EH (cell line): ENCODE measurements around the gene TSHZ2.

Source experiments
- DNase-seq: peaks from one replicate; pipeline ENCODE4 v3.0.0-alpha.2; 2015; ENCODE audit warnings: low read depth

Gene TSHZ2

DNA sequence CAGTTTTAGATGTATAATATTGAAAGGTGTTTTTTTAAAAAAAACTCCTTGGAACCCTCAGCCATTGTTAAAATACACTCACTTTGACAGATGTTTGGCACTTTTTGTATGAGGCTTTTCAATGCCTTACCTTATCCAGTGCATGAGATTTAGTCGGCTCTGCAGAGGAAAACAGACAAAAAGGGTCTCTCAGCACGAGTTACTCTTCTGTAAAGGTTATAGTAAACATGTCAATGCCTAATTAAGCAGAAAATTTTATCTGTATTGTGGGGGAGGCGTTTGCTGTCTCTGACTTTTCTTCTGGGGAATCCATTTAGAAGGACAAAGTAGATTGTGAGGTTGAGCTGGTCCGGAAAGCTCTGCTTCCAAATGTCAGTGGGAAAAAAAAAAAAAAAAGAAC, 278.3 kb downstream of the TSHZ2 start:
- no peak for DNase-seq

DNA sequence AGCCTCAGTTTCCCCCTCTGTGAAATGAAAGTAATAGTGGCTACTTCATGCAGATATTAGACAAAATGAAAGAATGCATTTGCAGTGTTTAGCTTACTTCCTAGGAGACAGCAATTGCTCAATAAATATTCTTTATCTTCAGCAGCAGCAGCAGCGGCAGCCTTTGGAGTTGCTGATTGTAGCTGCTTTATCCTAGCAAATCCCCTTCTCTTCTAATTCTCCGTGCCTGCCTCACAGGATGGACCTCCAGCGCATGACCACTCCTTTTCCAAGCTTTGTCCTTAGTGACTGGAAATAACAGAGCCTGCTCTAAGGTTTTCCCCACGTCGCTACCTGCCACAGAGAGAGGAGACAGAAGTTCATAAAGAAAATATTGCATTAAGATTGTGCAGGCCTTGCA, 279.8 kb downstream of the TSHZ2 start:
- no peak for DNase-seq

DNA sequence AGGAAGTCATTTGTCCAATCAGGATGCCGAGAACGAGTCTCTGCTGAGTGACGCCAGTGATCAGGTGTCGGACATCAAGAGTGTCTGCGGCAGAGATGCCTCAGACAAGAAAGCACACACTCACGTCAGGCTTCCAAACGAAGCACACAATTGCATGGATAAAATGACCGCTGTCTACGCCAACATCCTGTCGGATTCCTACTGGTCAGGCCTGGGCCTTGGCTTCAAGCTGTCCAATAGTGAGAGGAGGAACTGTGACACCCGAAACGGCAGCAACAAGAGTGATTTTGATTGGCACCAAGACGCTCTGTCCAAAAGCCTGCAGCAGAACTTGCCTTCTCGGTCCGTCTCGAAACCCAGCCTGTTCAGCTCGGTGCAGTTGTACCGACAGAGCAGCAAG, 281.5 kb downstream of the TSHZ2 start:
- DNase-seq, result no peak

DNA sequence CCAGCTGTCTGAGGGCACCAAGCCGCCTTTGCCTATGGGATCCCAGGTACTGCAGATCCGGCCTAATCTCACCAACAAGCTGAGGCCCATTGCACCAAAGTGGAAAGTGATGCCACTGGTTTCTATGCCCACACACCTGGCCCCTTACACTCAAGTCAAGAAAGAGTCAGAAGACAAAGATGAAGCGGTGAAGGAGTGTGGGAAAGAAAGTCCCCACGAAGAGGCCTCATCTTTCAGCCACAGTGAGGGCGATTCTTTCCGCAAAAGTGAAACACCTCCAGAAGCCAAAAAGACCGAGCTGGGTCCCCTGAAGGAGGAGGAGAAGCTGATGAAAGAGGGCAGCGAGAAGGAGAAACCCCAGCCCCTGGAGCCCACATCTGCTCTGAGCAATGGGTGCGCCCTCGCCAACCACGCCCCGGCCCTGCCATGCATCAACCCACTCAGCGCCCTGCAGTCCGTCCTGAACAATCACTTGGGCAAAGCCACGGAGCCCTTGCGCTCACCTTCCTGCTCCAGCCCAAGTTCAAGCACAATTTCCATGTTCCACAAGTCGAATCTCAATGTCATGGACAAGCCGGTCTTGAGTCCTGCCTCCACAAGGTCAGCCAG, 283.0 kb downstream of the TSHZ2 start:
- no peak for DNase-seq

DNA sequence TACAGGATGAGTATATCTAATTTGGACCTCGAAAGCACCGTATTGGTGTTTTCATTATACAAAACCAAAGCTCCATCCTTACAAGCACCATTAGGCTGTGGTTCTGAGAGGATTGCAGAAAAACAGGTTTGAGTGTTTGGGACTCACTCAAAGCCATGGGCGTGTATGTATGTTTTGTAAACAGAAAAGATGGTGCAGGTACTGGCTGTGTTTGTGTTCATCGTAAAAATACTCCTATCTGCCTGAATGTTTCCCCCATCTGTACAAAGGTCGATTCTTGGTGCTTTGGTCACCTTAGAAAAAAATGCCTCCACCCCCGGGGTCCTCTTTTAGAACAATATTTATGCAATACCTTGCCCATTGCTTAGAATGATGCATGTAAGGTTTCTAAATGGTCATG, 286.6 kb downstream of the TSHZ2 start:
- no peak for DNase-seq

DNA sequence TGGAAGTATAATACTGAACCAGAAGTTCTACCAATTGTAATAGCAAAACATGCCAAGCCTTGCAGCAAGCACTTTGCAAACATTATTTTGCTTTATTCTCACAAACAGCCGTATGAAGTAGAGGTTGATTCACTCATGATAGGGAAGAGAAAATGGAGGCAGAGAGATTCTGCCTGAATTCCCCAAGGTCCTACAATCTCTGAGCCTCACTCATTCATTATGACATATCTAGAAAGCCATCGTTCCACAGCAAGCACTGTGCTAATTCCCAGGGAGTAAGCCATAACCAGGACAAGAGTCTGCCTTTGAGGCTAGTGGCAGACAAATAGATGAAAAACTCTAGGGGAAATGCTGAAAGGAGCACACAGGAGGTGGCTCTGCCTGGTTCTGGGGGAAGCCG, 288.0 kb downstream of the TSHZ2 start:
- DNase-seq, result no peak

DNA sequence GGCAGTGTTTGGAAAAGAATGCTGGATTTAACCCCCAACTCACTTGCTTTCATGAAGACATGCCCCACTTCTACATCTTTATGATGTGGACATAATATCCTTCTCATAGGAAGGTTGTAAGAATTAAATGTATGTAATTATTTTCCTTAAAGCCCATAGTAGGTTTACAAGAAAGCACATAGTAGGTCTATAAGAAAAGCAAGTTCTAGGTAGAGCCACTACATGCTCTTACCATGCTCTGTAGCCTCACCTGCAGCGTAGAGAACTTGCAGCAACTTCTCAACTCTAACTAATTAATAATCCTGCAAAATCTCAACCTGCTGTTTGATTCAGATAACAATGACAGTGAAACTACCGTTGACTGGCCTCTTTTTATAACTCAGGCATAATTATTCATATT, 288.4 kb downstream of the TSHZ2 start:
- no peak for DNase-seq

DNA sequence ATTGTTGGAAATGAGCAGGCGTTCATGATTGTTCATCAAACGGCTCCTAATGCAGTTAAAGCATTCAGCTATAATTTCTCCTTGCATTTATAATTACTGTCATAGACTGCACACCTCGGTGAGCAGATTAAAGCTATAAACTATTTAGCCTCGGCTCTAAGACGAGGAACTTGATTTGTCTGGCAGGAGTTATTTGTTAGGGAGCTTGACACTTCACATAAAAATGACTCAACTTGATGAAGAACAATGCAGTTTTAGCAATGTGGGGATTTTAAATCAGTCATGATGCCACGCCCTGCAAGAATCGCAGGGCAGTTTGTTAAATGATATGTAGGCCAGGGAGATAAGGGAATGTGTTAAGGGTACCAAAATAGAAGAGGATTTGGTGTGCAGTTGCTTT, 290.2 kb downstream of the TSHZ2 start:
- no peak for DNase-seq

DNA sequence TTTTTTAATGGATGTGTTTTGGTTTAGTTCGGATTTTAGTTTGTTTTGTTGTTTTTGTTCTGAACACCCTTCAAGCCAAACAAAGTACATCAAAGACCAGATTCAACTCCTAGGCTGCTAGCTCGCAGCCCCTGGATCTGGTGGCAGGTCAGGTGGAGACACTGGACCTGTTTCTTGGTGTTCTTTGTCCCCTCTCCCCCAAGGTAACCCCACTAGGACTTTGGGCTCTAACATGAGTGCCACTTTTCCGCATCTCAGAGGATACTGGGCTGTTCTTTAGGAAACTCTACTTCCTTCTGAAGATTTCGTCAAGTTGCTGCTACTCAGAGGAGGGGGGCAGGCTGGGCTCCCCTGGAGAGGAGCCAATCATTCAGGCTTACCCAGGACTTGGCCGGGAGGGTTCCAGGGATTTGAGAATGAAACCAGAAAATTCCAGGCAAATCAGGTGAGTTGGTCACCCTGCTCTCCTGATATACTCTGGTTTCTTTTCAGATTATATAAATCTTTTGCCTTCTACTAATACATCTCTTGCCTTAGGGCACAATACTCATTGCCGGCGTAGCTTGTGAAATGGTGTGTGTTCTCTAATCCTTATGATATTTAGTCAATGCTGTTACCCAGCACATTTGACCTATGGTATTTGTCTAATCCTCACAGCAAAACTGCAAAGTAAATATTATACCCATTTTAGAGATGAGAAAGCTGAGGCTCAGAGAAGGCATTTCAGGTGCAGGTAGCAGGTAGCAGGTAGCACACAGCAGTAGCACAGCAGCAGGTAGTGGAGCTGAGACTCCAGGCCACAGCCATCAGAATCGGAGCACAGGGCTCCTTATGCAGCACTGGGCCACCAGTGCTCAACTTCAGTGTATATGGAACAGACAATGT, 291.6 kb downstream of the TSHZ2 start:
- DNase-seq, result no peak

DNA sequence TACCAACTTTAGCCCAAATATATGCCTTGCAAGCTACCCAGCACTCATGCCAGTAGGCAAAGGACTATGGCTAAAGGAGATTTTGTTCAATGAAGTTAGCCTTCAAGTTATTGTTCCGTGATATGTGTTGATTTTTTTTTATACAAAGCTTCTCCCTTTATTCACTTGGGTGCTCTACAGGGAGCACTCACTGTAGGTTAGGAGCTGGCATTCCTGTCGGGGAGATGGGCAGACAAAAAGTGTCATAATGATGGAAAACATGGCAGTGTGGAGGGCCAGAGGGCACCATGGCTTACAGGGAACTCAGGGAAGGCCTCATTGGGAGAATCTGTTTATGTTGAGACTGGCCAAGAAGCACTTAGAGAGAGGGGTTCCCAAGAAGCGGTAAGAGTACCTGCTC, 292.4 kb downstream of the TSHZ2 start:
- no peak for DNase-seq

DNA sequence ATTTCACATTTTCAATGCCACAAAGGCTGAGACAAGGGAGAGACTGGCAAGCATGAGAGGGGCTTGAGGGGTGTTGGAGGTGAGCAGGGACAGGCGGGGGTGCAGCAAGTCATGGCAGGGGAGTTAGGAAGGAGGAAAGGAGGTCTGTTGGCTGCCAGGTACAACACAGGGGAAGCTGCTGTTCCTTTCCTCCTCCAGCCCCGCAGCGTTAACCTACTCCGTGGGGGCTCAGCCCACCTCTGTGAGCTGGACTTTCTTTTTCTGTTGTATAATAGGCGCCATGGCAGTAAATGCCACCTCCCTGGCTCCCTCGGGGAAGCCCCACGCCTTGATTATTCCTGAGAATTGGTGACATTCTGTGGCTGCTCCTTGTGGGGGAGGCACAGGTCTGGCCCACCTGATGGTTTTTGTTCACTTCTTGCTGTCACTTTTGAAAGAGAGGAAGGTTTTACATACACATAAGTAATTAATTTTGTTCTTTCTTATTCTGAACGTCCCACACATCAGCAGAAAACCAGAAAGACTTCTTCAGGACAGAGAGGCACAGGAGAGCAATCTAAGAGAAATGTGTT, 293.2 kb downstream of the TSHZ2 start:
- no peak for DNase-seq

DNA sequence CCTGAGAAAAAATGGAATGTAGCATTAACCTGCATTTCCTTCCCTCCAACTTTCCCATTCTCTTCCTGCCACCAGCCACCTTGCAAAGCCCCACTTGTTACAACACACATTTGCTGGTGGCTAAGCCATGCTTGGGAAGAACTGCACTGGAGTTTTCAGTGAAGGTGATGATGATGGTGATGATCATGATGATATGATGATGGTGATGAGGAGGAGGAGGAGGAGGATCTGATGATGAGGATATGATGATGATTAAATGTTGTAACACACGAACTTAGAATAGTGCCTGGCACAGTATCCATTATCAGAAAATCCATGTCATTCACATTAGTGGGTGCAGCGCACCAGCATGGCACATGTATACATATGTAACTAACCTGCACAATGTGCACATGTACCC, 297.2 kb downstream of the TSHZ2 start:
- DNase-seq, result no peak

DNA sequence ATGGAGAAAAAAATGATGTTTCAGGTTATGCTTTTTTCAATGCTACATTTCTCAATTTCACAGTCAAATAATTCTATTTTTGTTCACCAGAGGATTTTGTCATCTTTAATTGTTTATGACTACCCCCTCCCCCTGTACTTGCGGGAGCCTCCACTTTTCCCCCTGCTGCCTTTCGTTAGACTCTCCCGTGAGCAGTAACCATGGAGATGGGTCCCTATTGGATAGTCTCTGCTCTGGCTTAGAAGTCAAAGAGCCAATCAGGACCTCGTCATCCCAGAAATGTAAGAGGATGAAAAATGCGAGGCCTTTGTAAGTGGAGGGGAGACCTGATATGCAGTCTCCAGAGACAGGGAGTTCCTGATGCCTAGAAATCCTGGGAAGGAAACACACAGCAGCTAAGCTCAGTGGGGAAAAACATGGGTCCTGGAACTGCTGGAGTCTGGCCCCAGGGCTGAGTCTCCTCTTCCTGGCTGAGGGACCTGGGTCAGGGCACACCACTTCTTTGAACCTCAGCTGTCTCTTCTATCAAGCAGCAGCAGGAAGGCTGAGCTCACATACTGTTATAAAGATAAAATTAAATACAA, 298.7 kb downstream of the TSHZ2 start:
- DNase-seq, result no peak

DNA sequence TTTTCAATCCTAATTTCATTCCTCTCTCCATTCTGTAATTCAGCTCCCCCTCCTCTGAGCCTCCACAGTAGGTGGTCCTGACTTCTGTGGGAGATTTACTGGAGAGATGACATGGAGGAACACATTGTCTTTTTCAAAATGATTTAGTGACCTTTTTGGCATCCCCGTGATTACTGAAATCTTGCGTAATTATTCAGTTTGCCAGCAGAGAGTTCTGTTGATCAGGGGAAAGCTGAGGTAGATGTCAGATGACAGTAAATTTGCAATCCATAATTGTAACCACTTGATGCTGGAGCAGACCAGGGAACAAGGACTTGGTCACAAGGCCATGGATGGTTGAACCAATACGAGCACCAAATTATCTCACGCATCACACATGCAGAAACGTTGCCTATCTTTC, 302.2 kb downstream of the TSHZ2 start:
- DNase-seq, result no peak

DNA sequence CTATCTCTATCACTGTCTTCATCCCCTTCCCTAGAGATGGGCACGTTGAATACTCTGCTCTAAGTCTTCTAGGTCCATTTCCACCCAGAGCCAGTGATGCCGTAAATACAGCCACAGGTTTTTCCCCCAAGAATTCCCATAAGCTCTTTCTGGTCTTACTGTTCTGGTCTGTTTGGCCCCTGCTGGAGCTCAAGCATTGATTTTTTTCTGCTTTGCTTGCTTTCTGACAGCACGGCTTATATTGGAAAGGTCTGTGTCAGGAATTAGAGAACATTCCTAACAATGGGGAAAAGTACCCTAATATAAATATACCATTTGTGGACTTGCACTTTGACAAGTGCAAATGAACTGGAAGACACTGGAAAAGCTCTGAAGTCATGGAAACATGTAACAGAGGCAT, 302.6 kb downstream of the TSHZ2 start:
- DNase-seq, result no peak

DNA sequence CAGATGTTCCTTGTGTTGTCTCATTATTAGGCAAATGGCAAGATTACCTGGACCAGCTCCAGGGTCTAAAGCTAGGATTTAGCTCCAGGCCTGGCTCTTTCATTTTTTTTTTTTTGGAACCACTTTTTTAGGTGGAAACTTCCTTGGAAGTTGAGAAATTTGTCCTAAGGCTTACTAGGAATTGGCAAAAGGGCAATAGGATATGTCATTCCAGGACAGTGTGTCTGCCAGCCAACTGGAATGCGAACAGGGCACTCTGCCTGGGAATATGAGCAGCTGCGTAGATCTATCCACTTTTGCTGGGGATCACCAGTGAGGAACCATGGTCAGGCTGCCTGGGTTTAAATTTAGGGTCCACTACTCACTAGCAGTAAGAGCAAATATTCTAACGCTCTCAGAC, 304.0 kb downstream of the TSHZ2 start:
- DNase-seq, result no peak

DNA sequence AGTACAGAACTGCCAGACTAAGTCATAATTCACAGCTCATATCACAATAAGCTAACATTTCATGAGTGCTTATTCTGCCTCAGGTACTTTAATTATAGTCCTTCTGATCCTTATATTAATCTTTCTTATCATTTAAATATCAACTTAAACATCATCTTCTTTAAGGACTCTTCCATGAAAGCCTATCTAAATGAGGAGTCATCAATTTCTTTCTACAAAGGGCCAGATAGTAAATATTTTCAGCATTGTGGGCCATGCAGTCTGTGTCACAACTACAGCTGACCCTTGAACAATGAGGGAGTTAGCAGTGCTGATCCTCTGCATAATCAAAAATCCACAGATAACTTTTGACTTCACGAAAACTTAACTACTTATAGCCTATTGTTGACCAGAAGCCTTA, 306.4 kb downstream of the TSHZ2 start:
- DNase-seq, result no peak

DNA sequence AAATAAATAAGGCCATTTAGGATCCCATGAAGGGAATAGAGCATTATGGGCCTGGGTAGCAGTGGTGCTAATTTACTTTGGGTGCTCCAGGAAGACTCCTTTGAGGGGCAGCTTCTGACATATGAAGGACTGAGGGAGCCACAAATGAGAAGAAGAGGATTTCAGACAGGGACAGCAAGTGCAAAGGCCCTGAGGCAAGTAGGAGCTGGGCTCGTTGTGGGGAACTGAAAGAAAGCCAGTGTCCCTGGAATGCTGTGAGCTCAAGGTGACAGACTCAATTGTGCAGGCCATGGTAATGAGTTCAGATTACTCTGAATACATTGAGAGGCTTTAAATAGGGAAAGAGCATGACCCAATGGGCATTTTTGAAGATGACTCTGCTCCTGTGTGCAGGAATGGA, 307.6 kb downstream of the TSHZ2 start:
- no peak for DNase-seq

DNA sequence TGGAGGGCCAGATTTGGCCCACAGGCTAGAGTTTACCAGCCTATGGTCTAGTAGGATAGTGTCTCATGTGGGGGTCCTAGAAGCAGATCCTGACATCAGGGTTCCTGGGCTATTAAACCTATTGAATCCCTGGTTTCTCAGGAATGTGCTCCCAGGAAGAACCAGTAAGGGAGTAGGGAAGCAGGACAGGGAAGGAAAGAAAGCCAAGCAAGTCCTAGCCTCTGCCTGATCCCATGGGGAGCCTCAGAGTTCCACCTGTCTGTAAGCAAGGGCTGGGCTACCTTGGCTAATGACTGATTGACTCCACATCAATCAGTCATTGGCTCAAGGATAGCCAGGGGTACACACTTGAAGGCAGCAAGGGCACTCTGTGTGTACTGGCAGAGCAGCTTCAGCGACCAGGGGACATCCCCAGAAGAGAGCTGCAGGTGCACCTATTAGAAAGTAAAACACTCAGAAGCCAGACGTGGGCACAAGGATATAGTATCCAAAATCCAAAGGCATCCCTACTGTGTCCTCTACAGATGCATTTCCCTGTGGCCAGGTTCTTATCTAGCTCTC, 309.5 kb downstream of the TSHZ2 start:
- DNase-seq, result no peak

DNA sequence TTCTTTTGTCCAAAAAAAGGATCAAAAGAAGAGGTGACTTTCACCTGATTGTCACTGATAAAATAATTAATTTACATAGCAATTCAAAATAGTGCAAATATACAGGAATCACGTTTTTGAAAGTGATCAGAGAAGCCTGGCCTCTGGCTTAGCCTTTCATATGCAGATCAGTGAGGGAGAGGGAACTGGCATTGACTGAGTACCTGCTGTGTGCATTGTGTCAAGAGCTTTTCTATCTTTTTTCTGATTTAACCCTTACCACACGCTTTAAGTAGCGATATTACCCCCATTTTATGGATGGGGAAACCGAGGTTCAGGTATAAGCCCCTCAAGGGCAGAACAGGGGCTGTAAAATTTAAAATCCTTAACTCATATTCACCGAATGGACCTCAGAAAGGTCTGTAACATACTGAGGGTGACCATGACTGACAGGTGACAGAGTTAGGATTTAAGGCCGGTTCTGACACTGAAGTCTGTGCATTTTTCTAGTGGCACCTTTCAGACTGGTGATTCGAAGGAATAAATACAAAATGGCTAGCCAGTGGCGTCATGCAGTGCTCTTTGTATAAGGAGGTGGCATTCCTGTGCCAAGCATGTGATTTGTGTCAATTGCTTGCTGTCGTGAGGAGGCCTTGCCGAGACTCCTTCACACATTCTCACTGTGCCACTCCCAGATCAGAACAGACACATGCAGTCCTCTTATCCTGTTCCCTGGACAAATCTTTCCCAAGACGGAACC, 310.2 kb downstream of the TSHZ2 start:
- no peak for DNase-seq

DNA sequence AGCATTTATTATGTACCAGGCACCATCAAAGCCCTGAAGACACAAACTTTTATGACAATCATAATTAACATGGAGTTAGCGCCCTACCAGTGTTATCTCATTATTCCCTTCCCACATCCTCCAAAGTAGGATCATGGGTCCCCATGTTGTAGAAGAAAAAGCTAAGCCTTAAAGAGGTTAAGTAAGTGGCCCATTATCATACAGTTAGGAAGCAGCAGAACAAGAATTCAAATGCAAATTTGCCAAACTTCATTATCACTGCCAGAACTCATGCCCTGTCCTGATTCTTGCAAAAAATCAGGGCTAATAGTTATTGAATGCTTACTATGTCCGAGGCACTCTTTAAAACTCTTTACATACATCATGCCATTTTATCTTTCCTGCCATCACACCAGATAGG, 310.9 kb downstream of the TSHZ2 start:
- no peak for DNase-seq

DNA sequence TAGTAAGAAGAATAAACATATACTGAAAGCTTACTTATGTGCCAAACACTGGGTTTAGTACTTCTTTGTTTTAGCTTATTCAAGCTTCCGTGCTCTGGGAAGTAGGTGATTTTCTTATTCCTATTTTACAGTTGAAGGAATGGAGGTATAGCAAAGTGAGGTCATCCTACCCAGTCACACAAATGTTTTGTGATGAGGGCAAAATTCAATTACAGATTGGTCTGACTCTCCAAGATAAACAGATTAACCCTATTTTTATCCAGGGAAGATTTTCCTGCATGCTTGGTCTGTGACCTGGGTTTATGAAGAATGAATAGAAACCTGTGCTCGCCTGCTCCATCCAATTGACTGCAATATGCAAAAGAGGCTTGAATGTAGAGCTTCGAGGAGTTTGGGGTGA, 311.4 kb downstream of the TSHZ2 start:
- DNase-seq, result no peak
